Stimulated activated CD4-positive, alpha-beta T cell treated with anti-CD3 and anti-CD28 coated beads, Interleukin-2, amount 100 ng/mL, for 4 hours (primary cell): ENCODE data around the gene RAP2A.
A peak's percentile ranks its signal among the peaks of the same experiment; 100 is the strongest.

ENCODE experiments used
- DNase-seq: peaks from one replicate; pipeline ENCODE4 v3.0.0-alpha.2; 2020; ENCODE audit warnings: low read depth

Gene RAP2A

DNA sequence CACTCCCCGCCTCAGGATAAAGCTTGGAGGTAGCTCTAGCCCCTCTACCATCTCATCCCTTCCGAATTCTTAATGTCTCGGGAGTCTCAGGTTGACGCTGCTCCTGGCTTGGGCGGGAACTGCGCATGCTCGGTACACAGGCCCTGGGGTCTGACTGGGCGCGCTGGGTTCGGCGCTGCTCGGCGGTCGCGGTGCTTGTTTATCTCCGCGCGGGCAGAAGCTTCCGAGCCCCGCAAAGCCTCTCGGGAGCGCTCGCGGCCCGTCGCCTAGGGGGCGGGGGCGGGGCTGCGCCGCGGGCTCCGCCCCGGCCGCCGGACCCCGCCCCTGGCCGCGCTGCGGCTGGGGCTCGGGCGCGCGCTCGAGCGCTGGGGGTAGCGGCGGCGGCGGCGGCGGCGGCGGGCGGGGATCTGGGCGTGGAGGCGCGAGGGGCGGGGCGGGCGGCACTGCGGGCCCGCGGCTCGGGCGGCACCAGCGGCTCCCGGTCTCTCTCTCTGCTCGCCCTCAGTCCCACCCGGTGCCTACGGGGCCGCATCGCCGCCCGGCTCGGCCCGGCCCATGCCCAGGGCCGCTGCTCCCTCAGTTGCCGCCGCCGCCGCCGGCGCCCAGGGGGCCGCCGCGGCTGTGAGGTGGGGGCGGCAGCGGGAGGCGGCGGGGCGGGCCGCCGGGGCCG, at the start of gene RAP2A:
RAP2A (plus strand) TSS at position 443 of the 670 bp plus-strand sequence. CDS start 302 bp downstream, outside the sequence.
- peak; percentile 86 for DNase-seq

GRCh38 chr13:97384371-97384770, 49.6 kb upstream of the RAP2A start:
- no peak for DNase-seq

- DNase-seq: no peak
These were observed 48.8 kb upstream of the RAP2A start for GRCh38 chr13:97385146-97385545.

- no peak for DNase-seq
These were observed 48.1 kb upstream of the RAP2A start for GRCh38 chr13:97385854-97386253.

DNA sequence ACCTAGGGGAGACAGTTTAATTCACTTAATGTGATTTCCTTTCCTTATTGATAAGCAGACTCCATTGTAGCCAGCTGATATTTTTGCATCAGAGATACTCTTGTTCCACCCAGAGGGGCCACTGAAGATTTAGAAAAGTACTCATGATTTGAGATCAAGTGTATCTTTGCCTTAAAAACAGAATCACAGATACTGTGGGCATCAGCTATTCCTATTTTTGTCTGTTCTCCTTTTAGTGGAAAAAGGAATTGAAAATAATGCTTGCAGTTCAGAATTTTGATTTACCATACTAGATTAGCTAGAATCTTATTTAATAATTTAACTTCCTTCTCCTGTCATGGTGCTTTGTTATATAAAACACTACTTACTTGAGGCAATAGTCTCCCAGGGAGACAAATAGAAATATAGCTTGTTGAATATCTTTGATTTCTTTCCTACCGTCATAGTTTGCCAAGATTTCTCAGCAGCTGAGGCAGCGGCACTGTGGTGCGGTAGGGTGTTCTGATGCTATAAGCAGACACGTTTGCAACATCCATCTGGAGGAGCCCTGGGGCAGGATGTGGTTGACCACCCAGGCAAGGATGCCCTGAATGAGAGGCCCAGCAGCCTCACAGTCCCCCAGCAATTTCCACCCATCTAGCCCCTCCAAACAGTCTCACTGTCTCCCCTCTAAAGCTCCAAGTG, 47.0 kb upstream of the RAP2A start:
- no peak for DNase-seq

- DNase-seq: no peak
These were observed 46.5 kb upstream of the RAP2A start for GRCh38 chr13:97387485-97387839.

- DNase-seq: no peak
These were observed 46.1 kb upstream of the RAP2A start for GRCh38 chr13:97387890-97388289.

- no peak for DNase-seq
These were observed 45.6 kb upstream of the RAP2A start for GRCh38 chr13:97388373-97388772.

GRCh38 chr13:97390941-97391600, 42.9 kb upstream of the RAP2A start:
- DNase-seq: no peak

- no peak for DNase-seq
These were observed 41.9 kb upstream of the RAP2A start for GRCh38 chr13:97392020-97392419.

- DNase-seq: no peak
These were observed 39.4 kb upstream of the RAP2A start for GRCh38 chr13:97394542-97394941.

- DNase-seq: no peak
These were observed 38.4 kb upstream of the RAP2A start for GRCh38 chr13:97395447-97396136.

GRCh38 chr13:97397267-97397666, 36.7 kb upstream of the RAP2A start:
- no peak for DNase-seq

- no peak for DNase-seq
These were observed 32.5 kb upstream of the RAP2A start for GRCh38 chr13:97401421-97401820.

- no peak for DNase-seq
These were observed 29.8 kb upstream of the RAP2A start for GRCh38 chr13:97403893-97404750.

- DNase-seq: no peak
These were observed 26.4 kb upstream of the RAP2A start for GRCh38 chr13:97407540-97407939.

GRCh38 chr13:97408938-97409337, 25.0 kb upstream of the RAP2A start:
- DNase-seq: no peak

DNA sequence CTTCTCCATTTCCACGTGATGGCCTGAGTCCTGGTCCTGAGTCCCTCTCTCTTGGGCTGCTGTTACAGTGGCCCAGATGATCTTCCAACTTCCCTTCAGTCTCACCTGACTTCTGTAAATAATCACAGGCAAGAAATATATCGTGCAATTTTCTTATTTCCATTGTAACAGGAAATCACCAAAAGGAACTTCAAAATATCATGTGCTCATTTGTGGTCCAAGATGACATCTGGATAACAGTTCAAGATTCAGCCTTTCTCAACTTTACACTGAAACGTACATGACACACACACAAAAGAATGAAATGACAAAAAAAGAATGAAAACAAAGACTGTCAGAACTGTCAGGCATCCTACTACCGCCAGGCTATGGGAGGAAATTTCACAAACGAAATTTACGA, 22.0 kb upstream of the RAP2A start:
- DNase-seq: no peak

- DNase-seq: no peak
These were observed 20.3 kb upstream of the RAP2A start for GRCh38 chr13:97413694-97414093.

GRCh38 chr13:97414392-97414791, 19.6 kb upstream of the RAP2A start:
- no peak for DNase-seq

DNA sequence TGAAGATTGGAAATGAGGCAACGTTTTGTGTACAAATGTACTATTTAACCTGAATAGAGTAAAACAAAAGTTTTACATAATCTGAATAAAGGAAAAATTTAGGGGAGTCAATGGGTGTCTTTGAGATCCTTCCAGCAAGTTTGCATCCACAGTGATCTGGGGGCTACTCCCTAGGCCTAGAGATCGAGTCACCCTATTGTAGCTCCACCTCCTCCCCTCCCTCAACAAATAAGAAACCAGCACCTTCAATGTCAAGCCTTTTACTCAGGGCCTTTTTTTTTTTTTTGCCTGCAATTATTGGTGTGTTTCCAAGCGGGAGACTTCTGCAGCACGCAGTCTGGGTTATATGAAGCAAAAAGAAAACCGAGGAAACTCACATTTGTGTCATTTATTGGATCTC, 16.3 kb upstream of the RAP2A start:
- no peak for DNase-seq
